ENCODE measurements around the gene MVB12B.
A peak's percentile ranks its signal among the peaks of the same experiment; 100 is the strongest.

The MVB12B gene

DNA sequence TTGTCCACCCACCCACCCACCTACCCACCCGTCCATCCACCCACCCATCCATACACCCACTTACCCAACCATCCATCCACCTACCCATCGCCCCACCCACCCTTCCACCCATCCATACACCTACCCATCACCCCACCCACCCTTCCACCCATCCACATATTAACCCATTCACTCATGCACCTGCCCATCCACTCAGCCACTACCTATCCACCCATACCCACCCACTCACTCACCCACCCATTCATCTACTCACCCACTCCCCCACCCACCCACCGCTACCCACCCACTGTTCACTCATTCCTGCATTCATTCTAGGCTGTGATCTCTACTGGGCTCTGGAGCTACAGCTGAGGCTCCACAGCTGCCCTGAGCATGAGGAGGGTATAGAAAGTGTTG, 169.6 kb downstream of the MVB12B start:
- Histone ChIP-seq H3K9me3 (ENCODE audit: insufficient read depth, low read length) (no peaks in the 10 kb centered on the region), H3K4me3 (ENCODE audit: insufficient read length, low read depth) (no peak overlapping the region), H3K4me1 (ENCODE audit: insufficient read depth, insufficient read length) (peaks cover 11% of the 10 kb centered on the region), H3K27me3 (ENCODE audit: insufficient read depth, insufficient read length) (peaks cover 10% of the 10 kb centered on the region), H3K9ac (ENCODE audit: insufficient read length, low read depth) (no peak overlapping the region), H3K36me3 (ENCODE audit: insufficient read depth, insufficient read length, low read length) (no peaks in the 10 kb centered on the region)
- DNase-seq (ENCODE audit: low read depth, low spot score), result no peak
- TF ChIP-seq SUZ12 (IDR thresholded peaks at IDR 0.05; ENCODE audit: extremely low read depth, insufficient read depth, insufficient read length), result no peak
- TF ChIP-seq ZNF274 (IDR thresholded peaks at IDR 0.05; ENCODE audit: low read depth, low read length), result no peak
- no peak for TF ChIP-seq YY1 (IDR thresholded peaks at IDR 0.05; ENCODE audit: insufficient read depth, insufficient read length)

DNA sequence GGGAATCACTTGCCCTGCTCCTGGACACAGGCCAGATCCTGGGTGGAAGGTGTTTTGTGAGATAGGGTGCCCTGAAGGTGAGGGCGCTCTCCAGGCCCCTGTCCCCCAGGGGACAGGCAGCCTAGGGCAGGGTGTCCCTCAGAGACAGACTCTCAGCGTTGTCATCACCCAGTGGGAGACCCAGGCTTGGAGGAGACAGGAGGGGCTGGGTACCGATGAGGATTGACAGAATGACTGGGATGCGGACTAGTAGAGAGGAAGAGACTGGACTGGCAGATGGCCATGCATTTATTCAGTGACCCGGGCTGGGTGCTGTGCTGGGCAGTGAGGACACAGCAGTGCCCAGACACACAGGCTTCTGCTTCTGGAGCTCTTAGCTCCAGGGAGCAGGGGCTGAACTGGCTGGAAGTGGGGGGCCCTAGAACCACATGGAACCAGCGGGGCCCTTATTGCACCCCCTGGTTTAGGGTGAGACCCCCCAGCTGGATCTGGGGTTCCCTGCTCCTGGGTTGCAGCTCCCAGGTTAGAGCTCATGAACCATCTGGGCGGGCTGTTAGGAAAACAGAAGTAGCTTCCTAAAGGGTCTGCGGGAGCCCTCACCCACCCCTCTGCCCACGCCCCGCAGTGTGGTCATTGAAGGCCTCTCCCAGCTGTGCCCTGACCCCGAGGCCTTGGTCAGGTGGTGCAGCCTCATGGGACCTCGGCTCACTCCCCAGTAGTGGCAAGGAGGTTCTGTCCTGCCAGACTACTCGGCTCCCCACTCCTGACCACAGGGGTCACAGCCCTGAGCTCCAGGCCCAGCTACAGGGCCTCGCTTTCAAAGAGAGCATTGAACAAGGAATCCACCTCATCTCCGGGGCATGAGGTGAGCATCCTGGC, 170.4 kb downstream of the MVB12B start:
- TF ChIP-seq YY1 (IDR thresholded peaks at IDR 0.05; ENCODE audit: insufficient read depth, insufficient read length) (no peak), SUZ12 (IDR thresholded peaks at IDR 0.05; ENCODE audit: extremely low read depth, insufficient read depth, insufficient read length) (no peak), ZNF274 (IDR thresholded peaks at IDR 0.05; ENCODE audit: low read depth, low read length) (no peak)
- Histone ChIP-seq H3K9me3 (ENCODE audit: insufficient read depth, low read length) (no peaks in the 10 kb centered on the region), H3K9ac (ENCODE audit: insufficient read length, low read depth) (peak overlapping the region; percentile 21), H3K27me3 (ENCODE audit: insufficient read depth, insufficient read length) (peaks cover 18% of the 10 kb centered on the region), H3K36me3 (ENCODE audit: insufficient read depth, insufficient read length, low read length) (no peaks in the 10 kb centered on the region), H3K4me3 (ENCODE audit: insufficient read length, low read depth) (no peak overlapping the region), H3K4me1 (ENCODE audit: insufficient read depth, insufficient read length) (peaks cover 15% of the 10 kb centered on the region)
- no peak for DNase-seq (ENCODE audit: low read depth, low spot score)

- no peak for DNase-seq (ENCODE audit: low read depth, low spot score)
- no peak overlapping the region for H3K4me3 ChIP-seq (ENCODE audit: insufficient read length, low read depth)
- peak overlapping the region; percentile 21 for H3K9ac ChIP-seq (ENCODE audit: insufficient read length, low read depth)
- peaks cover 21% of the 10 kb centered on the region for H3K4me1 ChIP-seq (ENCODE audit: insufficient read depth, insufficient read length)
- H3K27me3 ChIP-seq (ENCODE audit: insufficient read depth, insufficient read length), result peaks cover 18% of the 10 kb centered on the region
- TF ChIP-seq ZNF274 (IDR thresholded peaks at IDR 0.05; ENCODE audit: low read depth, low read length) (no peak), YY1 (IDR thresholded peaks at IDR 0.05; ENCODE audit: insufficient read depth, insufficient read length) (no peak), SUZ12 (IDR thresholded peaks at IDR 0.05; ENCODE audit: extremely low read depth, insufficient read depth, insufficient read length) (no peak)
- no peaks in the 10 kb centered on the region for H3K9me3 ChIP-seq (ENCODE audit: insufficient read depth, low read length)
- H3K36me3 ChIP-seq (ENCODE audit: insufficient read depth, insufficient read length, low read length), result no peaks in the 10 kb centered on the region
These were observed 171.1 kb downstream of the MVB12B start for GRCh38 chr9:126497660-126498275.

DNA sequence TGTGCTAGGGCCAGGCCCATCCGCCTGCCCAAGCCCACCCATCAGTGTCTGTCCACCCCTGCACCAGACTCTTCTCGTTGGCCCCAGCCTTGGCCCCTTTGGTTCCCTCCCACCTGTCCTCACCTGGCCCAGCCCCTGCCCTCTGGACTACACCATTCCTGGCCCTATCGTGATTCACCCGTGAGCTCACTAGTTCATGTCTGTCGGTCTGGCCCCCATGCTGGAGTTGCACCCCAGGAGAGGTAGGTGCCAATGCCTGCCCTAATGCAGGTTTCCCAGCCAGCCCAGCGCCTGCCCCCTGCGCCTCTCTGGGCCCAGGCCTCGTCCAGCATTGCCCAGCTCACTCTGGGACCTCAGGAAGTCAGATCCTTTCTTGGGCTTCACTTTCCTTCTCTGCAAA, 171.7 kb downstream of the MVB12B start:
- DNase-seq (ENCODE audit: low read depth, low spot score), result no peak
- H3K36me3 ChIP-seq (ENCODE audit: insufficient read depth, insufficient read length, low read length), result no peaks in the 10 kb centered on the region
- TF ChIP-seq ZNF274 (IDR thresholded peaks at IDR 0.05; ENCODE audit: low read depth, low read length) (no peak), SUZ12 (IDR thresholded peaks at IDR 0.05; ENCODE audit: extremely low read depth, insufficient read depth, insufficient read length) (no peak), YY1 (IDR thresholded peaks at IDR 0.05; ENCODE audit: insufficient read depth, insufficient read length) (no peak)
- peaks cover 21% of the 10 kb centered on the region for H3K4me1 ChIP-seq (ENCODE audit: insufficient read depth, insufficient read length)
- no peak overlapping the region for H3K4me3 ChIP-seq (ENCODE audit: insufficient read length, low read depth)
- no peak overlapping the region for H3K9ac ChIP-seq (ENCODE audit: insufficient read length, low read depth)
- H3K9me3 ChIP-seq (ENCODE audit: insufficient read depth, low read length), result no peaks in the 10 kb centered on the region
- peaks cover 18% of the 10 kb centered on the region for H3K27me3 ChIP-seq (ENCODE audit: insufficient read depth, insufficient read length)

- Histone ChIP-seq H3K4me1 (ENCODE audit: insufficient read depth, insufficient read length) (peaks cover 21% of the 10 kb centered on the region), H3K9ac (ENCODE audit: insufficient read length, low read depth) (peak overlapping the region; percentile 83), H3K9me3 (ENCODE audit: insufficient read depth, low read length) (no peaks in the 10 kb centered on the region), H3K36me3 (ENCODE audit: insufficient read depth, insufficient read length, low read length) (no peaks in the 10 kb centered on the region), H3K4me3 (ENCODE audit: insufficient read length, low read depth) (peak overlapping the region; percentile 60), H3K27me3 (ENCODE audit: insufficient read depth, insufficient read length) (peaks cover 18% of the 10 kb centered on the region)
- TF ChIP-seq YY1 (IDR thresholded peaks at IDR 0.05; ENCODE audit: insufficient read depth, insufficient read length) (no peak), SUZ12 (IDR thresholded peaks at IDR 0.05; ENCODE audit: extremely low read depth, insufficient read depth, insufficient read length) (no peak), ZNF274 (IDR thresholded peaks at IDR 0.05; ENCODE audit: low read depth, low read length) (no peak)
- no peak for DNase-seq (ENCODE audit: low read depth, low spot score)
These were observed 172.6 kb downstream of the MVB12B start for GRCh38 chr9:126499005-126499910.

GRCh38 chr9:126499911-126500599, 173.4 kb downstream of the MVB12B start:
- DNase-seq (ENCODE audit: low read depth, low spot score), result no peak
- H3K9me3 ChIP-seq (ENCODE audit: insufficient read depth, low read length), result no peaks in the 10 kb centered on the region
- peaks cover 21% of the 10 kb centered on the region for H3K4me1 ChIP-seq (ENCODE audit: insufficient read depth, insufficient read length)
- peak overlapping the region; percentile 83 for H3K9ac ChIP-seq (ENCODE audit: insufficient read length, low read depth)
- TF ChIP-seq SUZ12 (IDR thresholded peaks at IDR 0.05; ENCODE audit: extremely low read depth, insufficient read depth, insufficient read length) (no peak), ZNF274 (IDR thresholded peaks at IDR 0.05; ENCODE audit: low read depth, low read length) (no peak), YY1 (IDR thresholded peaks at IDR 0.05; ENCODE audit: insufficient read depth, insufficient read length) (no peak)
- H3K36me3 ChIP-seq (ENCODE audit: insufficient read depth, insufficient read length, low read length), result no peaks in the 10 kb centered on the region
- peak overlapping the region; percentile 60 for H3K4me3 ChIP-seq (ENCODE audit: insufficient read length, low read depth)
- H3K27me3 ChIP-seq (ENCODE audit: insufficient read depth, insufficient read length), result peaks cover 18% of the 10 kb centered on the region
